ENCODE results near the gene BEAN1.
"Not testable (repeated sequence)": the region's sequence is repeated elsewhere in the genome, so short reads cannot be mapped to it uniquely, and the experiment has no call there.

The BEAN1 gene

DNA sequence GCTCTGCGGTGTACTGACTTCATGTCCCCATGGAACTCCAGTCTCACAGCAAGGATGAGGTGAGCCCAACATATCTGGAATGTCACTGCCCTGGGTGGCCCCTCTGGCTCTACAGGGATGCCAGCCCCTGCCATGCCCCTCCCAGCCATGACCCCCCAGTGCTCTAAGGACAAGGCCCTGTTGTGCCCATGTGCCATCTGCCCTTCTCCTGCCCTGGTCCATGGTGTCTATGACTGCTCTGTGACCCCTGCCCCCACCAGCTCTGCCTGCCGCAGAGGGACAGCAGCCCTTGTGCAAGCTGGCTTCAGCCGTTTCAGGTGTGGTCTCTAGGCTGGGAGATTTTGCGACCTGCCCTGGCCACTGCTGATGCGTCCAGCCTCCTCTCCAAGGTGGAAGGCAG lies 82.5 kb downstream of the BEAN1 start:
- Histone ChIP-seq H3K36me3 (ENCODE audit: control insufficient read depth, insufficient read depth, low read length) (no peaks in the 10 kb centered on the region), H3K27ac (ENCODE audit: low read length) (no peak overlapping the region), H3K4me3 (ENCODE audit: low read length) (no peak overlapping the region), H3K27me3 (ENCODE audit: control insufficient read depth, insufficient read depth, low read length) (no peaks in the 10 kb centered on the region), H3K9me3 (ENCODE audit: control insufficient read depth, insufficient read depth, low read length) (no peaks in the 10 kb centered on the region), H3K4me1 (ENCODE audit: control insufficient read depth, insufficient read depth, low read length) (no peaks in the 10 kb centered on the region)
- no peak for DNase-seq (ENCODE audit: low read depth, low spot score)
- no CpG with 5 or more reads among the region's 5 CpGs for WGBS (ENCODE audit: insufficient coverage, insufficient read length)

DNA sequence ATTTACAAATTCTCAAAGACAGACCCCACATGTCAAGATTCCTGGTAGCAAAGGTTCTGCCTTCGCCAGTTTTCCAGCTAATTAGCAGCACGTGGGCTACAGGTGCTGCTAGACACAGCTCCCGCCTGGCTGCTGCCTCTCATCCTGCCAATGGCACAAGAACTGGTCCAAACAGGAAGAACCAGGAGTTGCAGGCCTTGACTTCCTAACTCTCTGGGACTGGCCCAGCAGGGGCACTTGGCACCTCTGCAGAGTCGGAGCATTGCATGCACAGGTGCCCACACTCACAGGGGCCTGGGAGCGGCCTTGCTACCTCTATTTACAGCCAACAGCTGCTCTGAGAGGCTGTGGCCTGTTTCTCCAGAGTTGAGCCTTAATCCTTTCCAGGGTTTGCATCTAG lies 83.2 kb downstream of the BEAN1 start:
- WGBS (ENCODE audit: insufficient coverage, insufficient read length): no CpG with 5 or more reads among the region's 5 CpGs

DNA sequence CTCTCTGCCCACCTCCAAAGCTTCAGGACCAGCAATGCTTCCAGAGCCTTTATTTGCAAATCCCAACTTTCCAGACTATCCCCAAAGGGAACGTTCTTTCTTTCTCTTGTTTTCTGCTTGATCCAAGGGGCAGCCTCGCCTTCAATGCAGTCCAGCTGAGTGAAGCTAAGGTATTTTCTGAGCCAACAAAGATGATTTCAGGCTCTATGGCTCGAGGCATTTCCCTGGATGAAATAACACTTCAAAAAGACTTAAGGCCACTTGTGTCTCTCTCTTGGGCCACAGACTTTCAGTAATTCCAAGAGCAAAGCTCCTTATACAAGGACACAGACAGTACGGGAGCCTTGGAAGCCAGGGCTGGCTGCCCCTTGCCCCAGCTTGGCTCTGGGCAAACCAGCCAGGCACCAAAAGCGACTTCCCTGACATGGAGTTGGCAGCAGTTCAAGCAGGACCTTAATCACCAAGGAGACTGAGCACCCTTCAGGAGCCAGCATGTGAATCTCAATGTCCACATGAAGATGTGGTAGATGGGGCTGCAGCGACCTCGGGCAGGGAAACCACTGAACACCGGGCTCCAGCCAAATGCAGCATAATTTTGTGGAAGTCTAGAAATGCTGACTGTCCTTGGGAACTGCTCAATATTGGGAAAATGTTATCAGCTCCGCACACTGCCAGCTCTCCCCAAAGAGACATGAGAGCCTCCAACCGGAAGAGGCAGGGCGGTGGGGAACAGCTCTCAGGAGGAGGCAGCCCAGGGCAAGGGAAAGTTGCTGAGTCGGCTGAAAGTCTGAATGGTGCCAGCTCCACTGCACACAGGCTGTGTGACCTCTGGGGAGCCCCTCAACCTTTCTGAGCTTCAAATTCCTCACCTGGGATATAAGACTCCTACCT lies 83.9 kb downstream of the BEAN1 start:
- DNase-seq (ENCODE audit: low read depth, low spot score): no peak
- H3K9me3 ChIP-seq (ENCODE audit: control insufficient read depth, insufficient read depth, low read length): no peaks in the 10 kb centered on the region
- no peaks in the 10 kb centered on the region for H3K36me3 ChIP-seq (ENCODE audit: control insufficient read depth, insufficient read depth, low read length)
- H3K4me3 ChIP-seq (ENCODE audit: low read length): no peak overlapping the region
- H3K4me1 ChIP-seq (ENCODE audit: control insufficient read depth, insufficient read depth, low read length): peaks cover 2% of the 10 kb centered on the region; the same call in 1 of the 2 replicates
- H3K27me3 ChIP-seq (ENCODE audit: control insufficient read depth, insufficient read depth, low read length): no peaks in the 10 kb centered on the region
- no CpG with 5 or more reads among the region's 12 CpGs for WGBS (ENCODE audit: insufficient coverage, insufficient read length)
- H3K27ac ChIP-seq (ENCODE audit: low read length): no peak overlapping the region

More for the DNA sequence above, 83.2 kb downstream of the BEAN1 start:
- Histone ChIP-seq H3K4me3 (ENCODE audit: low read length) (no peak overlapping the region), H3K9me3 (ENCODE audit: control insufficient read depth, insufficient read depth, low read length) (no peaks in the 10 kb centered on the region), H3K27ac (ENCODE audit: low read length) (no peak overlapping the region), H3K4me1 (ENCODE audit: control insufficient read depth, insufficient read depth, low read length) (no peaks in the 10 kb centered on the region), H3K36me3 (ENCODE audit: control insufficient read depth, insufficient read depth, low read length) (no peaks in the 10 kb centered on the region), H3K27me3 (ENCODE audit: control insufficient read depth, insufficient read depth, low read length) (no peaks in the 10 kb centered on the region)
- no peak for DNase-seq (ENCODE audit: low read depth, low spot score)

DNA sequence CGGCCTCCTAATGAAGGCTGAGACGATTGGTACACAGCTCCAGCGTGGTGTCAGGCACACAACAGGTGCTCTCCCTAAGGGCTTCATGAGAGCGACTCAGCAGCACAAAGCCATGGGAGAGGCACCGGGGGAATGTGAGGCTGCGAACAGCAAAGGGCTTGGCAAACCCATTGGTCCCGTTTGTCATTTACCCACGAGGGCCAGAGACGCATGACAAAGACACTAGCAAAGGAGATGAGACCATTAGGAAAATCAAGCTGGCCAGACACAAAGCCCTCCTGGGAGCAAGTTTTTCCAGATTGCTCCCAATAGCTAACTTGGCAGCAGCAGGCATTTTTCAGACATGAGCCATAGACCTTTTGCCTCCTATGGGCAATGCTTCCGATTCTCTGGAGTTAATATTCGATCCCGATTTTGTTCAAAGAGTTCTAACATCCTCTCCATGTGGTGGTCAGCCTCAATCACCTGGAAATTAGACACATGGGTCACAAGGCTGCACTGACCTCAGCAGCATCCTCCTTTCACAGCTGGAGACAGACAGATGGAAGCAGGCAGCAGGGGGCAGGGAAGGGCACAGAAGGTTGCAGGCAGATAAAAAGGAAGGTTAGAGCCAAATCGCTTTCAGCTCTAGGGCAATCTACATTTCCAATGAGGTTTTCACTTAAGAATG lies 84.6 kb downstream of the BEAN1 start:
- H3K9me3 ChIP-seq (ENCODE audit: control insufficient read depth, insufficient read depth, low read length): no peaks in the 10 kb centered on the region
- H3K4me3 ChIP-seq (ENCODE audit: low read length): no peak overlapping the region
- no peaks in the 10 kb centered on the region for H3K36me3 ChIP-seq (ENCODE audit: control insufficient read depth, insufficient read depth, low read length)
- WGBS (ENCODE audit: insufficient coverage, insufficient read length): no CpG with 5 or more reads among the region's 13 CpGs
- H3K27me3 ChIP-seq (ENCODE audit: control insufficient read depth, insufficient read depth, low read length): no peaks in the 10 kb centered on the region
- DNase-seq (ENCODE audit: low read depth, low spot score): no peak
- no peak overlapping the region for H3K27ac ChIP-seq (ENCODE audit: low read length)
- peaks cover 2% of the 10 kb centered on the region; the same call in 1 of the 2 replicates for H3K4me1 ChIP-seq (ENCODE audit: control insufficient read depth, insufficient read depth, low read length)

DNA sequence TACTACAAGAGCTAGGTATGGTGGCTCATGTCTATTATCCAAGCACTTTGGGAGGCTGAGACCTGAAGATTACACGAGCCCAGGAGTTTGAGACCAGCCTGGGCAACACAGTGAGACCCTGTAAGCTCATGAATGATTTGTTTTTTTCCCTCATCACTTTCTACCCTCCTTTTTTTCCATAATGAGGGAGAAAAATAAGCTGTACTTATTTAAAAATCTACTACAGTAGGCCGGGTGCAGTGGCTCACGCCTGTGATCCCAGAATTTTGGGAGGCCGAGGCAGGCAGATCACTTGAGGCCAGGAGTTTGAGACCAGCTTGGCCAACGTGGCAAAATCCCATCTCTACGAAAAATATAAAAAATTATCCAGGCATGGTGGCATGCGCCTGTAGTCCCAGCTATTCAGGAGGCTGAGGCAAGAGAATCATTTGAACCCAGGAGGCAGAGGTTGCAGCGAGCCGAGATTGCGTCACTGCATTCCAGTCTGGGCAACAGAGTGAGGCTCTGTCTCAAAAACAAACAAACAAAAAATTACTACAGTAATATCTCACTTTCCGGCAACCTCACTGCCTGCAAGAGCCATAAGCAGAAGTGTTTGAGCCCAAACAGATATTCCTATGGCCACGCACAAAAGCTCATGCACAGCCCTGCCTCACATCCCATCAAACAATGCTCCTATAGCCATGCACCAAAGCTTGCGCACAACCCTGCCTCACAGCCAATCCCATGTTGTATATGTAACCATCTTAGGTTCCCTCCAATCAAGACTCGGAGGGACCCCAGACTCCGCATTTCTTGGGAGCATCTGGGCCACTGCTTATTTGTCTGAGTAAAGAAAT lies 85.4 kb downstream of the BEAN1 start:
- Histone ChIP-seq H3K36me3 (ENCODE audit: control insufficient read depth, insufficient read depth, low read length) (no peaks in the 10 kb centered on the region), H3K9me3 (ENCODE audit: control insufficient read depth, insufficient read depth, low read length) (no peaks in the 10 kb centered on the region), H3K27ac (ENCODE audit: low read length) (no peak overlapping the region), H3K4me1 (ENCODE audit: control insufficient read depth, insufficient read depth, low read length) (peaks cover 2% of the 10 kb centered on the region; the same call in 1 of the 2 replicates), H3K4me3 (ENCODE audit: low read length) (no peak overlapping the region), H3K27me3 (ENCODE audit: control insufficient read depth, insufficient read depth, low read length) (no peaks in the 10 kb centered on the region)
- WGBS (ENCODE audit: insufficient coverage, insufficient read length): no CpG with 5 or more reads among the region's 15 CpGs
- no peak for DNase-seq (ENCODE audit: low read depth, low spot score)

DNA sequence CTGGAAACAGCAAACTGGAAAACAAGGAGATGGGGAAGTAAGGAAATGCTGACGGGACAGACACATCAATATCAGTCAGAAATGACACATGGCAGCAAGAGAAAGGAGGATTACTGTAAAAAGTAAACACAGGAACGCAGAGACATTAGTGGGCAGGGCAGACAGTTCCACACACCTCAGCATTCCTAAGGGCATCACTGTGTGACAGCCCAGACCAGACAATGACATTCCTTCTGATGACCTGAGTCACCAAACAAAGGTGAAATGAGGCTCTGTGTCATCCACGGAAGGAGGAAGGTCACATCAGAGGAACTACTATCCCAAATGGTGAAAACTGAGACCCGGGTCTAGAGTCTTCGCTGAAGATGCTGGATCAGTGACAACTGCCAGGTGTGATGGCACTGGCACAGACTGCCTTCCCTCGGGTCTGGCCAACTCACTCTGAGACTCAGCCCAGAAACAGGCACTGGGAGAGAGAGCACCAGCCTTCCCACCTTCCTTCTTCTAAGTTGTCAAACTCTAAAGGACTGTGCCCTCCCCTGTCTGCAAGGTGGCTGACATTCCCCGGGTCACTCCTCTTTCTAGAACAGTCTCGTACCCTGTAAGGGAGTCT lies 86.1 kb downstream of the BEAN1 start:
- Histone ChIP-seq H3K27me3 (ENCODE audit: control insufficient read depth, insufficient read depth, low read length) (no peaks in the 10 kb centered on the region), H3K27ac (ENCODE audit: low read length) (no peak overlapping the region), H3K4me1 (ENCODE audit: control insufficient read depth, insufficient read depth, low read length) (peaks cover 2% of the 10 kb centered on the region; the same call in 1 of the 2 replicates), H3K4me3 (ENCODE audit: low read length) (no peak overlapping the region), H3K9me3 (ENCODE audit: control insufficient read depth, insufficient read depth, low read length) (no peaks in the 10 kb centered on the region), H3K36me3 (ENCODE audit: control insufficient read depth, insufficient read depth, low read length) (no peaks in the 10 kb centered on the region)
- no CpG with 5 or more reads among the region's 8 CpGs for WGBS (ENCODE audit: insufficient coverage, insufficient read length)
- DNase-seq (ENCODE audit: low read depth, low spot score): no peak

DNA sequence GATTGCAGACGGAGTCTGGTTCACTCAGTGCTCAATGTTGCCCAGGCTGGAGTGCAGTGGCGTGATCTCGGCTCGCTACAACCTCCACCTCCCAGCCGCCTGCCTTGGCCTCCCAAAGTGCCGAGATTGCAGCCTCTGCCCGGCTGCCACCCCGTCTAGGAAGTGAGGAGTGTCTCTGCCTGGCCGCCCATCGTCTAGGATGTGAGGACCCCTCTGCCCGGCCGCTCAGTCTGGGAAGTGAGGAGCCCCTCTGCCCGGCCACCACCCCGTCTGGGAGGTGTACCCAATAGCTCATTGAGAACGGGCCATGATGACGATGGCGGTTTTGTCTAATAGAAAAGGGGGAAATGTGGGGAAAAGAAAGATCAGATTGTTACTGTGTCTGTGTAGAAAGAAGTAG lies 87.3 kb downstream of the BEAN1 start:
- H3K9me3 ChIP-seq (ENCODE audit: control insufficient read depth, insufficient read depth, low read length); H3K4me1 ChIP-seq (ENCODE audit: control insufficient read depth, insufficient read depth, low read length); H3K36me3 ChIP-seq (ENCODE audit: control insufficient read depth, insufficient read depth, low read length); DNase-seq (ENCODE audit: low read depth, low spot score); H3K4me3 ChIP-seq (ENCODE audit: low read length); H3K27ac ChIP-seq (ENCODE audit: low read length); H3K27me3 ChIP-seq (ENCODE audit: control insufficient read depth, insufficient read depth, low read length): not testable (repeated sequence)
- whole genome bisulfite sequencing (ENCODE audit: insufficient coverage, insufficient read length): no CpG with 5 or more reads among the region's 17 CpGs

DNA sequence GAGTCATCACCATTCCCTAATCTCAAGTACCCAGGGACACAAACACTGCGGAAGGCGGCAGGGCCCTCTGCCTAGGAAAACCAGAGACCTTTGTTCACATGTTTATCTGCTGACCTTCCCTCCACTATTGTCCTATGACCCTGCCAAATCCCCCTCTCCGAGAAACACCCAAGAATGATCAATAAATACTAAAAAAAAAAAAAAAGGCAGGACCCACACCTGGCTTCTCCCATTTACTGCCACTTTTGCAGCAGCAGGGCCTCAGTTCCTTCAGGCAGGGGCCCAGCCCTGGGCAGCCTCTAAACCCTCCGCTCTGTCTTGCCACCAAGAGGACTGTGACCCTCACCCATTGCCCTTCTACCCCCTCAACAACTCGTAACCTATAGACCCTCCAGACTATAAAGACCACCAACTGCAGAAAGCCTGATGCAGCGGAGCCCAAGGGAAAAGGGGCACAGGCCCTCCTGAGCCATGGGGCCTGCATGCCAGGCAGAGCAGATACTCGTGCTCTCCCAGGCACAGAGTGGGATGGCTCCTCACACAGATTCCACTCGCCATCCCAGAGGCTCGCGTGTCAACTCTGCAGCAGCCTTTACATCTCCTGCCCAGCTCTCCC lies 88.0 kb downstream of the BEAN1 start:
- H3K27me3 ChIP-seq (ENCODE audit: control insufficient read depth, insufficient read depth, low read length); H3K27ac ChIP-seq (ENCODE audit: low read length); H3K4me1 ChIP-seq (ENCODE audit: control insufficient read depth, insufficient read depth, low read length); H3K9me3 ChIP-seq (ENCODE audit: control insufficient read depth, insufficient read depth, low read length); H3K4me3 ChIP-seq (ENCODE audit: low read length); DNase-seq (ENCODE audit: low read depth, low spot score); H3K36me3 ChIP-seq (ENCODE audit: control insufficient read depth, insufficient read depth, low read length): not testable (repeated sequence)
- no CpG with 5 or more reads among the region's 10 CpGs for WGBS (ENCODE audit: insufficient coverage, insufficient read length)

DNA sequence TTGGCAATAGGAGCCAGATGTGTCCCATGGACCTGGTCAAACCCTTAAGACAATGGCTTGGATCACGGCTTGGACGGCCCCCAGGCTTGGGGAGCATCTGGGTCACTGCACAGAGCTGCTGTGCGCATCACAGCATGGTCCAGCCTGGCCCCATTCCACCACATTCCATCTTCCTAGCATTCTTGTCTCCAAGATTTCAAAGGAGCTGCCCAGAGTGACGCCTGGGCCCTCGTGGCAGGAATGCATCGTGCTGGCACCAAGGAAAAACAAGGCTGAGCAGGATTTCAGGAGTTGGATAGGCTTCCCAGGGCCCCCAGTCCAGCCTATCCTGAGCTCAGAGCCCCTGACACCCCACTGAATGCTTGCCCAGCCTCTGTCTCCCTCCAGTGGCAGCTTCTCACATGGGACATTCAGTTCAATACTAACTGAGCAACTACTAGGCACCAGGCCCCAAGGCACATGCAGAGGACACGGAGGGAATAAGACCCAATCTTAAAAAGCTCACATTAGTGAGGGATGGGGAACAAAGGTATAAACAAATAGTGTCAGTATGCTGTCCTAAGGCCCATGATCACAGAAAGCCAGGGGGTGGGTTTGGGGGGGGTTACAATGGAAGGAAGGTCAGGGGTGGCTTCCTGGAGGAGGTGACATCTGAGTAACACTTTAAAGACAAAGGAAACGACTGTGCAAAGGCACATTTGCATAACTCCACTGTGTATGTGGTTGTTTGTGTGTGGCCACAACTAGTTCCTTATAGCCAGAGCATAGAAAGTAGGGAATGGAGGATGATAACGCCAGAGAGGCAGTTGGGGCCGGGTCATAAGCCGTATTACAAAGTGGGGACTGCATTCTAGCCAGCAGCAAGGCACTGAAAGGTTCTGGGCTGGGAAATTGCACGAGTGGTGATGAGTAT lies 88.8 kb downstream of the BEAN1 start:
- no CpG with 5 or more reads among the region's 12 CpGs for WGBS (ENCODE audit: insufficient coverage, insufficient read length)
- Histone ChIP-seq H3K27me3 (ENCODE audit: control insufficient read depth, insufficient read depth, low read length) (no peaks in the 10 kb centered on the region), H3K9me3 (ENCODE audit: control insufficient read depth, insufficient read depth, low read length) (no peaks in the 10 kb centered on the region), H3K27ac (ENCODE audit: low read length) (no peak overlapping the region), H3K36me3 (ENCODE audit: control insufficient read depth, insufficient read depth, low read length) (no peaks in the 10 kb centered on the region), H3K4me3 (ENCODE audit: low read length) (no peak overlapping the region), H3K4me1 (ENCODE audit: control insufficient read depth, insufficient read depth, low read length) (peaks cover 2% of the 10 kb centered on the region)
- DNase-seq (ENCODE audit: low read depth, low spot score): no peak

Measured in iPS DF 6.9 (cell line).